GM21529 (cell line): ENCODE measurements around the gene RALY.

ENCODE experiments used
- ATAC-seq: cut with Tn5 transposase; IDR thresholded peaks from one replicate; pipeline ENCODE4 v1.9.1; 2021; ENCODE audit not compliant: unreplicated experiment

Gene RALY

DNA sequence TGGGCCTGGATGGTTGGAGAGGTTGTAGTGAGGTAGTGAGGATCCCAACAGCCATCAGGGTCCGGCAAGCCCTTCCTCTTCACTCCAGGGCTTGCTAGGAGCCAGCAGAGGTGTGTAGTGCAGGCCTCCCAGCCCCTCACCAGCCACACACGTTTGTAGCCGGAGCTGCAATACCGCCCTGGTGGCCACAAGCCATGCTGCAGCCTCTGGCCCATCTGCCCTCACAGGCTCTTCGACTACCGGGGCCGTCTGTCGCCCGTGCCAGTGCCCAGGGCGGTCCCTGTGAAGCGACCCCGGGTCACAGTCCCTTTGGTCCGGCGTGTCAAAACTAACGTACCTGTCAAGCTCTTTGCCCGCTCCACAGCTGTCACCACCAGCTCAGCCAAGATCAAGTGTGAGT lies 81.9 kb downstream of the RALY start:
- no peak for ATAC-seq

DNA sequence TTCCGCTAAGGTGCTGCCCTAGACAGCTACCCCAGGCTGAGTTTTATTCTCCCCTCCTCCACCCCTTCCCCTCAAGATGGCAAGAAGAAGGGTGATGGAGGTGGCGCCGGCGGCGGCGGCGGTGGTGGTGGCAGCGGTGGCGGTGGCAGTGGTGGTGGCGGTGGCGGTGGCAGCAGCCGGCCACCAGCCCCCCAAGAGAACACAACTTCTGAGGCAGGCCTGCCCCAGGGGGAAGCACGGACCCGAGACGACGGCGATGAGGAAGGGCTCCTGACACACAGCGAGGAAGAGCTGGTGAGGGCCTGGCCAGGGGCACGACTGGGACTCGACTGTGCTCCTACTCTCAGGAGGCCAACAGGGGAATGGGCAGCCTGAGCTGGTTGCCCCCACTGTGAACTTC lies 83.2 kb downstream of the RALY start:
- no peak for ATAC-seq

DNA sequence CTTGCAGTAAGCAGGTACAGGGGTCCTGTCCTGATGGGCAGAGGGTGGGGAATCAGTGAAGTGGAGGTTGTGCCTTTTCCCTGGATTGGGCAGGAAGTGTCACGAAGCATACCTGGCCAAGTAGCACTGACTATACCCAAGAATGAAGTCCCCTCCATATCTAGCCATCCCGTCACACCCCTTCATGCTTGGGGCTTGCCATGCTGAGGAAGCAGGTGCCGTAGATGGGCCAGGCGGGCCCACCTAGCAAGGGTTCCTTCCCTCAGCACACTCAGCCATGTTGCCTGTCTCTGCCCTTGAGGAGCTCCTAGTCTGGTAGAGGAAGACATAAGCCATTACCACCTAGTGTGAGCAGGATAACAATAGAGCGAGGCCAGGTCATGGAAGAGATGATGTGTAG lies 84.8 kb downstream of the RALY start:
- no peak for ATAC-seq

DNA sequence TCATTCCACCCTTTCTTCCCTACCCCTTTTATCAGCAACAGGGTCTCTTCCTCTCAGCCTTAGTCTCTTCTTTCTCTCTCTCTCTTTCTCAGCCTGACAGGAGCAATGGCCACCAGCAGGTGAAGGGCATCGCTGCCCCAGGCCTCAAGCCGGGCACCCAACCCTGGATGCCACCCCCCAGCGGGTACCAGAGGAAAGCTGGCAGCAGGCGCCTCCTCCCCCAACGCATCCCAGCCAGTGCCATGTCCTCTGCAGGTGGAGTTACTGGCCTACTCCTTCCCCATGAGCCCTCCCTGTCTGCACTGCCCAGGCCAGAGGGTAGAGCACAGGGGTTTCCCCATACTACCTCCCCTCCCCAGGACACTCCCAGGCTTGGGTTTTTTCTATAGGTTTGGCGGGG lies 86.1 kb downstream of the RALY start:
- ATAC-seq, result no peak

DNA sequence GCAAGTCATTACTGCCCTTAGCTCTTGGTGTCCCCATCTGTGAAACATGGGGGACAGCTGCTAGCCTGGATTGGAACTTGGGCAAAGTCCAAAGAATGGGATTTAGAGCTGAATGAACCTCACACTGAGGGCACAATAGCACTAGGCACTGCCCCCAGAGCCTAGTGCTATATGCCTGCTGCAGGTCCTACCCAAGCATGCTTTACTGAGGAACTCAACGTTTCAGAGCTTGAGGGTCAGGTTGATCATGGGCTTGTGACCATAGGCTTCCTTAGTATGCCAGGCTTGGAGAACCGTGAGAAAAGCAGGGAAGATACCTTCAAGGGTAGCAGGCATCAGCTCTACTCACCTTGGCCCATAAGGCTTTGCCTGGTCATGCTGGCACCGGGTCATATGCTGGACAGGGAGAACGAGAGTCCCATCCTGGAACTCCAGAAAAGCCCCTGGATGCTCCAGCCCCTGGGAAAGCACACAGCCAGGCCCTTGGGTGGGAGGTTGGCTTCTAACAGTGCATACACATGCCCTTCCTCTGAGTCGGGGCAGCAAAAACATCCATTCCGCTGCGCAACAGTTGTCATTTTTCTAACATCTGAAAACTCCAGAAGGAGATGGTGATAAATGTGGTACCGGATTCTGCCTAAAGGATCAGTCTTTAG lies 88.6 kb downstream of the RALY start:
- ATAC-seq, result no peak

DNA sequence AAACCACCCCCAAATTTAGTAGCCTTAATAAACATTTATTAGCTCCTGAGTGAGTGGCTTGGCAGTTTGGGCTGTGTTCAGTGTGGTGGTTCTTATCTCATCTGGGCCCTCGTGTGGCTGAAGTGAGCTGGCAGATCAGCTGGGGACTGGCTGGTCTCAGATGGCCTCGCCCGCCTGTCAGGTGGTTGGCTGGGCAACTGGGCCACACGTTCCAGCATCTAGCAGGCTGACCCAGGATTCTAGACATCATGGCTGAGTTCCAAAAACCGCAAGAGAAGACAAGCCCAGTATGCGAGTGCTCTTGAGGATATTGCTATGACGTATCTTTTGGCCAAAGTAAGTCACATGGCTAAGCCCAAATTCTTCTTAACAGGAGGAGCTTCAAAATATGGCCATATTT lies 89.4 kb downstream of the RALY start:
- ATAC-seq, result no peak

DNA sequence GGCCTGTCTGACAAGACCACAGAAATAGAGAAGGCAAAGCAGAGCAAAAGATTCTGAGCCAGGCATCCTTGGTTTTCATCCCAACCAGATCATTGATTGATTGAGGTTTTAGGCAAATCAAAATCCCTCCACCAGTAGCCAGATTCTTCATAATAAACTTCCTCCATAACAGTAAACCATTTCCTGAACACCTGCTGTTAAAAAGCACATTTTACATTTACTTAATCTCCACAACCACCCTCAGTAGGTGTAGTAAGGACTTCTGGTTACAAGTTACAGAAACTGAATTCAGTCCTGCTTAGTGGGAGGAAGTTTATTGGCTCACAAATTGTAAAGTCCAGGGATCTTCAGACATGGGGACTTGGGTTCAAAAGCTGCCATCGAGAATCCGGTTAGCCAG lies 90.1 kb downstream of the RALY start:
- no peak for ATAC-seq

DNA sequence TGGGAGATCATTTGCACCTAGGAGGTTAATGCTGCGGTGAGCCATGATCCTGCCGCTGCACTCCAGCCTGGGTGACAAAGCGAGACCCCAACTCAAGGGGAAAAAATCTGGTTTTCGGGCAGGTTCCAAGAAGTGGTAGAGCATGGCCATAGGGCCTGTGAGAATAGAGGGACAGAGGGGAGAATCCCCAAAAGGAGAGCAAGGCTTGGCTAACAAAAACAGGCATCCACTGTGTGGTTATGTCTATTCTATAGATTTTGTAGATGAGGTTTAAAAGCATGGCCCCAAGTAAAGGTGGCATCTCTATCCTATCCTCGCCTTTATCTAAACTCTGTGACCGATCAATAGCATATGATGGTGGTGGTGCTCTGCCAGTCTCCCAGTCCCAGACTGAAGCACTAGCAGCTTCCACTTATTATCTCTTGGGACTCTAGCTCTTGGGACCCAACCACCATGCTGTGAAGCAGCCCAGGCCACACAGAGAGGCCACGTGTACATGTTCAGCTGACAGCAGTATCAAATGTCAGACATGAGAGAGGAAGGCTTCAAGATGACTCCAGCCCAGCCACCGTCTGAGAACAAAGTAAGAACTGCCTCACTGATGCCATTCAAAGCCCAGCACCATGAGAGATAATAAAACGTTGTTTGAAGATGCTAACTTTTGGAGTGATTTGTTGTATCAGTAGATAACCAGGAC lies 90.7 kb downstream of the RALY start:
- no peak for ATAC-seq

DNA sequence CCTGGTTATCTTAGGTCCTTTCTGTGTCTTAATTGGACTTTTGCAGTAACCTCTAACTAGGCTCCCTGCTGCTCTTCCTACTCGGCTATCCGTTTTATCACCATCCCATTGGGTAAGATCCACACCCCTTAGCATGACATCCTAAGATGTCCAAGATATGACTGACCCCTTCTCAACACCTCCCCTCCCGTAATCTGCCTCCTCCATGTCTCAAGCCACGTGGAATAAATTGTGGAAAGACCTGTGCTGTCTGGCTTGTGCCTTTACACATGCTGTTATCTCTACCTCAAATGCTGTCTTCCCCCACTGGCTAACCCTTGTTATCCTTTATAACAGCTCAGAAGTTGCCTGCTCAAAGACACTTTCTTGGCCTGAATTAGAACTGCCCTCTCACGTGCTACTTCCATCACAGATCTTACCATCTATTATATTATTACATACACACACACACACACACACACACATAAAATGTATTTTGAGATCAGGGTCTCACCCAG lies 91.9 kb downstream of the RALY start:
- ATAC-seq, result no peak

DNA sequence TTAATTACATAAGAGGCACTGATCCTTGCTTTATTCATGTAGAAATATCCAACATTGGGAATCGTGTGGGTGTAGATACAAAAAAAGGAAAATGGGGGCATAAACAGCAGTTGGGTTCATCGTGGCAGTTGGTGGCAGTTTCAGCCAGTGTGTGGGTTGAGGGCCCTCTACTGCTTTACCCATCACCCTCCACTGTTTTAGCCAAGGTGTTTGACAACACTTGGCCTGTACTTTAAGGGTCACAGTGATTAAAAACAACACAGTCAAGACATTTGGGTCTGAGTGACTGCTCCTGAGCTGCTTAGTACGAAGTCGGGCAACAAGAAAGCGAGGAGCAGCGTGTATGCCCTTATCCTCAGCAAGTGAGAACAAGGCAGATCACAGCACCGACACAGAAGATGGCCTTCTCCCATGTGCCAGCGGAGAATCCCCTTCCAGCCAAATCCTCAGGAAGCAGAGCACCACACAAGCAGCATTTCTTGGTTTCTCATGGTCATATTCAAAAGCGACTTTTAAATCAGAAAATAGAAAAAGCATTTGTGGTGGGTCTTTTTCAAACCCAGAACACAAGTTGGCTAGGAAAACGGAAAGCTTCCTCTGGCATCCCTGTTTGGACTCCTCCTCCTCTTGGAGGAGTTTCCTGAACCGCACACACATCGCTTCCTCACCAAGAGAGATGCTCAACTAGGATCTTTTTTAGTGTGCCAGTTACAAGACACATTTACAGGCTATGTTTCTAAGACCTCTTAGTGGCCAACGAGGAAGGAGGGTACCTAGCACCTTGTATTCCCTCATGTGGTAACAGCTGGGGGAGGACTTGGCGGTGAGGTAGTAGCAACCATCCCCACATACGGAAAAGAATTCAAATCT lies 94.8 kb downstream of the RALY start:
- no peak for ATAC-seq

DNA sequence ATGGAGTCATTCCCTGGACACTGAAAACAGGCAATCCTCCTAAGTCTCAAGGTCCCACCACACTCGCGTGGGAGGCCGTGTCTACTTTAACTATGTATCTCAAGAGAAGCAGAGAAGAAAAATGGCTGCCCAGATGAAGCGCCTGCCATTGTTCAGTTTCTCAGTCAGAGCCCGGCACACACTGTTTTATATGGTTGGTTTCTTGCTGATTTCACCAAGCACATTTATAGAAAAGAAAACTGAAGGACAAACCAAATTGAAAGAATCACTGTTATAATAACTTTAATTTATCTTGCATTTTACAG lies 95.4 kb downstream of the RALY start:
- ATAC-seq, result no peak

DNA sequence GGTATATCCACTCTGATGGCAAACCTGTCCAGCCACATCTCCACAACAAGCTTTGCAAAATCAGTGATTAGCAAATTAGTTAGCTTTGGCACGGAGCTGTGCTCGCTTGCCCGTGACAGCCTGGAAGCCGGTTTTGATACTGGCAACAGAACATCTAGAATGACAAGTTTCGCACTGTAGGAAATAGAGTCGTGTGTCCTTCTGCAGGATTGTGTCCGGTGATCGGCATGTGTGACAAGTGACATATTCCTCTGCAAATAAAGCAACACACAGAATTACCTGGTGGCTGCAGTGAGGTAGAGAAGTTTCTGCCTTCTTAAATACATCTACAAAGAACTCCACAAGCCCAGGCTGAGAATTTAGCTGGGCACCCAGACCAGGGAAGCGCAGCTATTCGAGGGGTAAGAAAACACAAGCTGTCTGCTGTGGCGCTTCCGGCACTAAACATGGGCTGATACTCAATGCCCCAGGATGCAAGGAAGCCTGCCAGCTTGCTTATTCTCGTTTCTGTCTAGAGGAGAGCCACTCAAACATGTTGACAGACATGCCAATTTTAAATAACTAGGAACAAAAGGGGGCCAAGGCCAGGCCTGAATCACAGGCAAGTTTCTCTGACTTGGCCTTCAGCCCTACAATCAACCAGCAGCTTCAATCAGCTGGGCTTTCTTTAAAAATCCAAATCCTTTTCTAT lies 96.1 kb downstream of the RALY start:
- no peak for ATAC-seq

DNA sequence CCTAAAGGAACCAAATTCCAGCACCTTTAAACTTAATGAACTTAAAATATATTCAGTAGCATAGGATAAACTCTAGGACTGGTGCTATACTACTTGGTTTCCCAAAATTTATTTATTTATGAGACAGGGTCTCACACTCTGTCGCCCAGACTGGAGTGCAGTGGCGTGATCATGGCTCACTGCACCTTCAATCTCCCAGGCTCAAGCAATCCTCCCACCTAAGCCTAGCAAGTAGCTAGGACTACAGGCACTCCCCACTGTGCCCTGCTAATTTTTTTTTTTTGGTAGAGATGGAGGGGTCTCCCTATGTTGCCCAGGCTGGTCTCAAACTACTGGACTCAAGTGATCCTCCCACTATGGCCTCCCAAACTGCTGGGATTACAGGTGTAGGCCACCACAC lies 96.9 kb downstream of the RALY start:
- no peak for ATAC-seq

DNA sequence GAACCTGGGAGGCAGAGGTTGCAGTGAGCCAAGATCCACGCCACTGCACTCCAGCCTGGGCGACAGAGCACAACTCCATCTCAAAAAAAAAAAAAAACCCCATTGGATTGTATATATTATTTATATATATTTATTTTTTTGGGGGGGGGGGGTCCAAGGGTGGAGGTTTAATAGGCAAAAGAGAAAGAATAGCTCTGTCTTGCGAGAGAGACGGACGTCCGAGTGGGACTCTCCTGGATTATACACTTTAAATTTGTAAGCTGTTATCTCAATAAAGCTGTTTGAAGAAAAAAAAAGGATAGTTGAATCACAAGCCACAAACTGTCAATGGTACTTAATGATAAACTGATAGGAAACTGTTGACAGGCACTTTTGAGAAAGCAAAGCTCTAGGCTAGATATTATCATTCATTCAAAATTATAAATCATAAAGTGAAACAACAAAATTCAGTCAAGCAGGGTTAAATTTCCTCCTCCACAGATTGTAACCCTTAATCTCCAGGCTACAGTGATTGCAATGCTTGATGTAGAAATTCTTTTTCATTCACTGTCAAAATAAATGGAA lies 98.0 kb downstream of the RALY start:
- no peak for ATAC-seq

DNA sequence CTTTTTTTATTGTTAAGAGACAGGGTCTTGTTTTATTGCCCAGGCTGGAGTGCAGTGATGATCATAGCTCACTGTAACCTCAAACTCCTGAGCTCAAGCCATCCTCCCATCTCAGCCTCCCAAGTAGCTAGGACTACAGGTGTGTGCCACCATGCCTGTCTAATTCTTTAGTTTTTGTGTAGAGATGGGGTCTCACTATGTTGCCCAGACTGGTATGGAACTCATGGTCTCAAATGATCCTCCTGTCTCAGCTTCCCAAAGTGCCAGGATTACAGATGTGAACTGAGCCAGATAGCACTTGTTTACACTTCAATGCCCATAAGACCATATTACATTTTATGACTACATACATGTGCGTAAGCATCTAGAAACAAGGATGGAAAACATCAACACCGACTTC lies 100.2 kb downstream of the RALY start:
- no peak for ATAC-seq

DNA sequence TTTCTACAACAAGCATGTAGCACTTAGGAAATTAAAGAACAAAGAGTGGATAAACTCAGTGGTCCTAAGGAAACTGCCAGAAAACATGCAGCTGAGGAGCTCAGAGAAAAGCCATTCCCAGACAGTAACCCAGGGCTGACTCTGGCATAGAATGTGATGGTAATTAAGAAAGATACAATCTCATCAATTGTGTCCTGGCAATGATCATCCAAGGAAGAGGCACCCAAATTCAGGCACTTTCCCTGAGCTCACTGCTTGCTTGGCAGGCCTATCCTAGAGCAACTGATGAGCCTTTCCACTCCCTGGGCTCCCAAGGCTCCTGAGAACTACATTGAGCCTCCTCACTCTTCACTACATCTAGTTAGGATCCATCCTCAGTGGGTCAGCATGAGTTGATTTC lies 102.1 kb downstream of the RALY start:
- ATAC-seq, result no peak

DNA sequence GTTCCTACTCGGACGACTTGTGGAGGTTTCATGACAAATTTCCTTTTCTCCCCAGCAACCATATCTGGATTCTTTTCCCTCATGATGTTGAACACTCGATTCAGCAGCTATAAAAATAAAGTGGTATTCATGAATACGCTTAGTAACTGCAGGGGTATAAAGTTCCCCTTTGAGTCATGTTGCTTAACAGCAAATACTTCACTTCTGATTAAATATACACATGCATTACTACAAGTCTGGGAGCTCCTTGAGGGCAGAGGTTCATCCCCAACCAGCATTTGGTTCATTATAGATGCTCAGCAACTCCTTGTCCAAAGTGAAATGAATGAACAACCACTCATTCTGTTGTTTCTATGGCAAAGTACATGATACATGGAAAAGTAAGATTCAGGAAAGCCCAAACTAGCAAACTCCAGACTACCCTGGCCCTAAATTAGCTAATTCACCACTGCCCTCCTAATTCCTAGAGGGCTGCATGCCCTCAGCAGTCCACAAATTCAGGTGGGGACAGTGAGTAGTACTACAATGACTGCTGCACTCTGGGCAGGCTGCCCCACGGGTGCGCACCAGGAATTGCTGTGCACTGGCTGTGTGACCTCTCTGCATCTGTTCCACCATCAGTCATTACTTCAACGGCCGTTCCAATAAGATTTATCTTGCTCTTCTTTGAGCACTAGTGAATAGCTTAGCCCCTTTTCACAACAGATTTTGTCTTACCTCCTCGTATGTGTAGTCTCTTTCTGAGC lies 103.2 kb downstream of the RALY start:
- no peak for ATAC-seq

DNA sequence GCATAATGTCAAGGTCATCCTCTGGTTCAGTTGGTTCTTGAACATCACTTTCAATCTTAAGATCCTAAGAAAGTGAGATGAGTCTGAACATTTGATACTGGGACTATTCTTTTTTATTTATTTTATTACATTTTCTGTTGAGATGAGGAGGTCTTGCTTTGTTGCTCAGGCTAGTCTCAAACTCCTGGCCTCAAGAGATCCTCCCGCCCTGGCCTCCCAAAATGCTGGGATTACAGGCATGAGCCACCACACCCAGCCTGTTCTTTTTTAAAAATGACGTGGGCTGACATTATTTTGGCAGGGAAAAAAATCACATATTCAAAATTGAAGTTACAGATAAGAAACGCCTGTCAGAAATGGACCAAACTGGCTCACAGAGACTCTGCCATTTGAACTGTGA lies 104.9 kb downstream of the RALY start:
- no peak for ATAC-seq

DNA sequence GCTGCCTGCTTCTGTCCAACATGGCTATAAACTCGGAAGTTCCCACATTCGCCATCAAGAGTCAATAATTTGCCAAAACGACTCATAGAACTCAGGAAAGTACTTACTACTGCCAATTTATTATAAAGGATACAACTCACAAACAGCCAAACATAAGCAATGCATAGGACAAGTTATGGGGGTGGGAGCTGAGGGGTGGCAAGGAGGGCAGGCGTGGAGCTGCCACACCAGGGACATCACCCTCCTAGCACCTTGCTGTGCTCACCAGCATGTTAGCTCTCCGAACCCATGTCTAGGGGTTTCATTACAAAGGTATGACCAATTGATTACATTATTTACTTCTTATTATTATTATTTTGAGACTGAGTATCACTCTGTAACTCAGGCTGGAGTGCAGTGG lies 106.0 kb downstream of the RALY start:
- no peak for ATAC-seq

DNA sequence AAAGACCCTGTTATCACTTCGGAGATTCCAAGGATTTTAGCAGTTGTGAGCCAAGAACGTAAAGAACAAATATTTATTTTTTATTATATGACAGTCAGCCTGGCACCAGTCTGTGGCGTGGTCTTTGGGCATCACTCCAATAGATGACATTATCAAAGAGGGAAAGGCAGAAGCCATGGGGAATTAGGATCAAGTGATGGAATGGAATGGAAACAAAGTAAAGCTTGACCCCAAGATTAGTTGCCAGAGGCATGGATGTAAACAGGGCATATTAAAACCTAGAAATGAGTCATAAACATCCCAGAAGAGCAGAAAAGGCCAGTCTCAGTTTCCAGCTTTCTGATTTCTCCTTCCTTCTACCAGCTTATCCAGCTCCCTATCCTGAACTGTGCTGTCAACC lies 106.9 kb downstream of the RALY start:
- ATAC-seq, result no peak

DNA sequence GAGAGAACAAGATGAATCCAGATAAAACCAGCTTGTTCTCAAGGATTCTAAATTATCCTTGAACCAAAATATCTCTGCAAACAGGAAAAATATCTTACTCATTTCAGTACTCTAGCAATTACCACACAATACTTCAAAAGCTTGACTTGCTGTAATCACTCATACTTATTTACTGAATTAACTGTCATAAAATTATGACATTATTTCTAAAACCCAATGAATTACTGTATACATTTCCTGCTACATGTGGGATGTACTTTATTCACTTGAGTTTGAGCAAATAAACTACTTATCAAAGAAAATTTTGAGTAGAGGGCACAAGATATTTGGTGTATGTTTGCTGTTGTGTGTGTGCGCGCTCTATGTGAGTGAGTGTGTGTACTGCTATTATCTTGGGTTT lies 108.6 kb downstream of the RALY start:
- ATAC-seq, result no peak
